ENCODE measurements around the gene EFR3B.
"Not testable (repeated sequence)": the region's sequence is repeated elsewhere in the genome, so short reads cannot be mapped to it uniquely, and the experiment has no call there.

Gene EFR3B

DNA sequence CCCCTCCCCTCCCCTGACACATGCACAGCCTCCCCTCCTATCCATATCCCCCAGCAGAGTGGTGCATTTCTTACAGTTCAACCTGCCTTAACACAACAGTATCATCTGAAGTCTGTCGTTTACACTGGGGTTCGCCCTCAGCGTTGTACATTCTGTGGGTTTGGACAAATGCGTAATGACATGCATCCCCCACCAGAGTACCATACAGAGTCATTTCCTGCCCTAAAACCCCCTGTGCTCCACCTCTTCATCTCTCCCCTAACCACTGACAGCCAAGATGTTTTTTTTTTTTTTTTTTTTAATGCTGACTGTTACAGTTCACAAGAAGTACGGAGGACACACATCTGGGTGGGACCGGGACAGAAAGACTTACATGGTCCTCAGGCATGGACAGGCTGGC, 103.9 kb downstream of the EFR3B start:
- ChIA-PET CTCF (no interaction called here), POLR2A (no interaction called here)
- TF ChIP-seq, protein P1, sequence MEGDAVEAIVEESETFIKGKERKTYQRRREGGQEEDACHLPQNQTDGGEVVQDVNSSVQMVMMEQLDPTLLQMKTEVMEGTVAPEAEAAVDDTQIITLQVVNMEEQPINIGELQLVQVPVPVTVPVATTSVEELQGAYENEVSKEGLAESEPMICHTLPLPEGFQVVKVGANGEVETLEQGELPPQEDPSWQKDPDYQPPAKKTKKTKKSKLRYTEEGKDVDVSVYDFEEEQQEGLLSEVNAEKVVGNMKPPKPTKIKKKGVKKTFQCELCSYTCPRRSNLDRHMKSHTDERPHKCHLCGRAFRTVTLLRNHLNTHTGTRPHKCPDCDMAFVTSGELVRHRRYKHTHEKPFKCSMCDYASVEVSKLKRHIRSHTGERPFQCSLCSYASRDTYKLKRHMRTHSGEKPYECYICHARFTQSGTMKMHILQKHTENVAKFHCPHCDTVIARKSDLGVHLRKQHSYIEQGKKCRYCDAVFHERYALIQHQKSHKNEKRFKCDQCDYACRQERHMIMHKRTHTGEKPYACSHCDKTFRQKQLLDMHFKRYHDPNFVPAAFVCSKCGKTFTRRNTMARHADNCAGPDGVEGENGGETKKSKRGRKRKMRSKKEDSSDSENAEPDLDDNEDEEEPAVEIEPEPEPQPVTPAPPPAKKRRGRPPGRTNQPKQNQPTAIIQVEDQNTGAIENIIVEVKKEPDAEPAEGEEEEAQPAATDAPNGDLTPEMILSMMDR (IDR thresholded peaks at IDR 0.05; ENCODE audit: control extremely low read depth, extremely low read depth, low read depth, missing control alignments) = no peak
- no peak for DNase-seq (ENCODE audit: extremely low spot score)

DNA sequence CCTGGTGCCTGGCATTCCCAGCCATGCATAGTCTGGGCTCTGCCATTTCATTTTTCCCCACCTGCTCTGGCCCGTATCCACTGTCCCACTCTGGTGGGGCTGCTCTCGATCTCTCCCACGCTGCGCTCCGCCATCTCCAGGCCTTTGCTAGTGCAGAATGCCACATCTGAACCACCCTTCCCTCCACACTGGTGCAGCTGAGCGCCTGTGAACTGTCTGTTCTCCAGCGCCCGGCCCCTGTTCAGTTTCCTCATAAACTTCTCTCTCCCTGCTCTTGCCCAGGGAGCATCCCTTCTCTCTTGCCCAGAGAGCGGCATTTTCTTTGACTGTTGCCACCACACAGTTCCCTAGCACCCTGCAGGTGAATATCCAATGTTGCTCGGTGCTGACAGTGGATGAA, 105.0 kb downstream of the EFR3B start:
- TF ChIP-seq, protein P1 (IDR thresholded peaks at IDR 0.05; ENCODE audit: control extremely low read depth, extremely low read depth, low read depth, missing control alignments) = no peak
- no peak for DNase-seq (ENCODE audit: extremely low spot score)
- ChIA-PET CTCF (interaction anchor here (1.2 kb wide), 1 partner anchor 18 kb away, joined by 3 read pairs; no protein-coding TSS in a partner anchor), POLR2A (no interaction called here)

DNA sequence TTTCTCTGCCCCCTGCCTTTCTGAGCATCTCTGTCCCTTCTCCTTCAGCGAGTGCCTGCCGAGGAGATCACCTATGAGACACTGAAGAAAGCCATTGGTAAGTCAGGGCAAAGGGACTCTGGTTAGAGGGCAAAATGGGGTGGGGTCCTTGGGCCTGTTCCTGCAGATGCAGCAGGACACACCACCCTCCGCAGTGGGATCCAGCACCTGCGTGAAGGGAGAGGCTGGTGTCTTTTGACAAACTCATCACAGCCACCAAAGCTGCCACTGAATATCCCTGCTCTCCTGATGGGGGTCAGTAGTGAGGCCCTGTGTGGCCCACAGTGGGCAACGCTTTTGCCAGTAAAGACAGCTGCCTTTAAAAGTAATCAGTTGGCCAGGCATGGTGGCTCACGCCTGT, 107.8 kb downstream of the EFR3B start:
- DNase-seq (ENCODE audit: extremely low spot score) = no peak
- TF ChIP-seq, protein P1 (IDR thresholded peaks at IDR 0.05; ENCODE audit: control extremely low read depth, extremely low read depth, low read depth, missing control alignments) = no peak
- CTCF ChIA-PET = interaction anchor here (1.3 kb wide), 1 partner anchor 16 kb away, joined by 3 read pairs; no protein-coding TSS in a partner anchor
- POLR2A ChIA-PET = no interaction called here

DNA sequence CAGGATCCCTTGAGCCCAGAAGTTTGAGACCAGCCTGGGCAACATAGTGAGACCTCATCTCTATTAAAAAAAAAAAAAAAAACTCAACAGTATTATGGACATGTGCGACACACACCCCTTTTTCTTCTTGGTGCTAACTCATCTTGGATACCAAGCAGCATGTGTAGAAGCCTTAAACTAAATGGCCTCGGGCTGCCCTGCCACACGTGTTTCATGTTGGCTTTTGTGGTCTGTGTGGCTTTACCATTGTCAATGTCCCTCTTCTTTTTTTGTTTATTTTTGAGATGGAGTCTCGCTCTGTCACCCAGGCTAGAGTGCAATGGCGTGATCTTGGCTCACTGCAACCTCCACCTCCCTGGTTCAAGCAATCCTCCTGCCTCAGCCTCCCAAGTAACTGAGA, 109.1 kb downstream of the EFR3B start:
- DNase-seq (ENCODE audit: extremely low spot score); CTCF ChIA-PET; POLR2A ChIA-PET: not testable (repeated sequence)

DNA sequence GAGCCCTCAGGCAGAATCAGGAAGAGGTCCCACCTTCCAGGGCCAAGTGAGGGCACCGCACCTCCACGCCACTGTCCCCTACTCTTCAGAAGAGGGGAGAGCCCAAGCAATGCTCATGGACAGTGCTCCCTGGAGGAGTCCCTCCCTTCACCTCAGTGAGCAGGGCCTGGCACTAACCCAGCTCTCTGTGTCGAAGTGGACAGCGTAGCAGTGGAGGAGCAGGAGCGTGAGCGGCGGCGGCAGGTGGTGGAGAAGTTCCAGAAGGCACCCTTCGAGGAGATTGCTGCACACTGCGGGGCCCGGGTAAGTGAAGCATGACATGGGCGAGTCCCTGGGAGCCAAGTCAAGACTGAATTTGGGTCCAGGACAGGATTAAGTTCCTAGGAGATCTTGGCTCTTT, 109.8 kb downstream of the EFR3B start:
- POLR2A ChIA-PET = interaction anchor here (0.7 kb wide), 1 partner anchor 415 kb away, joined by 8 read pairs; no protein-coding TSS in a partner anchor
- no peak for DNase-seq (ENCODE audit: extremely low spot score)
- TF ChIP-seq, protein P1 (IDR thresholded peaks at IDR 0.05; ENCODE audit: control extremely low read depth, extremely low read depth, low read depth, missing control alignments) = no peak
- CTCF ChIA-PET = interaction anchor here (1.6 kb wide), 1 partner anchor 13 kb away, joined by 5 read pairs; no protein-coding TSS in a partner anchor

DNA sequence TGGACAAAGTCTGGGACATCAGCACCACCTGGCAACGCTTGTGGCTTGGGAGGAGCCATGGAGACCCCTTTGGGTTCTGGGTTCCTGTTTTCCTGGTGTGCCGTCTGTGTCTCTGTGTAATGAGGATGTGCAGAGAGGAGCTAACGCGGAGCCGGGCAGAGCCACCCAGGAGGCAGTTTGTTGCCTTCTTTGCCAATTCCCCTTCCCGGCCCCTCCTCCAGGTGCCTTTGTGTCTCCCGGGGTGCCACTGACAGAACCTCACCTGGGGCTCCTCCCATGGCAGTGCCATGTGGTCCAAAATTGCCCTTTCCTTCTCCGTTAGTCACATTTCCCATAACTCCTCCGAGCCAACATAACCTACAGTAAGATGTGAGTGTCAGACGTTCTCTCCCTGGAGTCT, 113.5 kb downstream of the EFR3B start:
- DNase-seq (ENCODE audit: extremely low spot score) = no peak
- TF ChIP-seq, protein P1 (IDR thresholded peaks at IDR 0.05; ENCODE audit: control extremely low read depth, extremely low read depth, low read depth, missing control alignments) = no peak
- ChIA-PET POLR2A (interaction anchor here (0.6 kb wide), 1 partner anchor 33 kb away, joined by 3 read pairs; no protein-coding TSS in a partner anchor), CTCF (interaction anchor here (0.8 to 2.5 kb wide), 2 partner anchors 10 to 14 kb away, joined by 3 to 13 read pairs; no protein-coding TSS in a partner anchor)

DNA sequence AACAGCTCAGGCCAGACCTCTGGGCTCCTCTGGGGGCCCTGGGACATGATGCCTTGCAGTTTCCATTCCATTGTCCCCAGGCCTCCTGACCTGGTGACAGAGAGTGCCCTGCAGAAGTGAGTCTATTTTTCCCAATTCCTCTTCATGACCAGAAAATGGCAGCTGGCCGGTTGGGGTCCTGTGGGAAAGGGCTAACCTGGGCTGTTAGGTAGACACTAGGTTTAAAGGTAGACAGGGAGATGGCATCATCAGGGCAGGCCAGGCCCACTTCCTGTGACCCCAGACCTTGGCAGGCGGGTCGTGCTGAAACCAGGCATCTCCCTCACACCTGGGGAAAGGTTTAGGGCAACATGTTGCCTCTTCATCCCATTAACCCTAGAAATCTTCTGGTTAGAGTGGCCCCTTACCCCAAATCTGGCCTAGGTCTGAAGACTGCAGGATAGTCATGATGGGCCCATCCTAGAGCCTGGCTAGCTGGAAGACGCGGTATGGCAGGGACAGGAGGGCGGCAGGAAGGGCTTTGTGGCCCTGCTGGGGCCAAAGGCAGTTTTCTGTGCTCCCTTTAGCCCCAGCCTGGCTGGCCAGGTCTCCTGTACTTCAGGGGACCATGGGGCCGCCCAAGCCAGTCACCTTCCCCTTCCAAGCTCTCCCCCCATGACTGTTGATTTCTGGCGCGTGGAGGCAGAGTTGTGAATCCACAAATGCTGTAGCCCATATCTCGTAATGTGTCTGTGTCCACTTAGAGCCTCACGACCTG, 116.4 kb downstream of the EFR3B start:
- TF ChIP-seq, protein P1 (IDR thresholded peaks at IDR 0.05; ENCODE audit: control extremely low read depth, extremely low read depth, low read depth, missing control alignments) = no peak
- DNase-seq (ENCODE audit: extremely low spot score) = no peak
- ChIA-PET POLR2A (no interaction called here), CTCF (interaction anchor here (1.1 to 2.2 kb wide), 2 partner anchors 8 to 21 kb away, joined by 3 to 6 read pairs; no protein-coding TSS in a partner anchor)

Measured in GM10248 (cell line).